ENCODE results near the gene RSU1. TPM values are rescaled to one million over a fixed set of nuclear protein-coding genes. Genes with fewer than 3 reads are reported as not detected.

The RSU1 gene
- total and polyA plus RNA-seq, 2 of the 13 experiments (the other 11 are each of a cell fraction or from before 2014, with no cell fraction given), result 32.3 to 35.1 TPM

DNA sequence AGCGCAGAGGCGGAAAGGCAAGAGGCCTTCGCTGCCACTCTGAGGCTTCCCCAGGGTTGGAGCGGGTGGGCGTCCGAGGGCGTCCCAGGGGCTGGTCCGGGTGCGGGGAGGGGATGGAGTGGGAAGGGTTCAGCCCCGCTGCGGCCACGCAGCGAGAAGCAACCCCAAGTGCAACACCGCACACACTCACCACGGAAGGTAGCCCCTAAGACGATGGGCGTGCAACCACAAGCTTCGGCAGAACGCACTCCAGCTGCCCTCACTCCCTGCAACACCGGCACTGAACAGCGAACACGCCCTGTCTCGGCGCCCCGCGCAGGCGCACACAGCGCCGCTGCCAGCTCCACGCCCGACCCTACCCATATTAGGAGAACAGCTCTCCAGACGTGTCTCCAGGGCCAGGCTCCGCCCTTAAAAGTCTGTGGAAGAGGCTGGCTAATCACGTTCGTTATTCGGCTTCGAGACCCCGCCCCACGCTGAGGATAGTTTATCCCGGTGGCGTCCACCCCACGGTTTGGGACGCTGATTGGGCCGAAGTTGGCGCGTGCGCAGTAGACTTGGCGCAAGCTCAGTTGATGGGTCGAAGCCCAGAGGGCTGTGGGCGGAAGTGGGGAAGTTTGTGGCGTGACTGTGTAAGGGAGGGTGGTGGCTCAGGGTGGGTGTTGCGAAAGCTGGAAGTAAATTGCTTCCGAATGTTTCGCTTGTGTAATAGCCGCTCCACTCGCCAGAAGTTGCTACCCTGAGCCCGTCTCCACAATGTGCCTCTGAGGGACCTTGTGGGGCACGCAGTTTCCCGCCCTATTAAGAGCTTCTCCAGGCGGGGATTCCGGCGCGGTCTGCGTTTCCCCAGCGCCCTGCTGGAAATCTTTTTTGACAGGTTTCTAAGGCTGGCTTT lies at the start of gene RSU1 (continued):
- TF ChIP-seq, protein P1, sequence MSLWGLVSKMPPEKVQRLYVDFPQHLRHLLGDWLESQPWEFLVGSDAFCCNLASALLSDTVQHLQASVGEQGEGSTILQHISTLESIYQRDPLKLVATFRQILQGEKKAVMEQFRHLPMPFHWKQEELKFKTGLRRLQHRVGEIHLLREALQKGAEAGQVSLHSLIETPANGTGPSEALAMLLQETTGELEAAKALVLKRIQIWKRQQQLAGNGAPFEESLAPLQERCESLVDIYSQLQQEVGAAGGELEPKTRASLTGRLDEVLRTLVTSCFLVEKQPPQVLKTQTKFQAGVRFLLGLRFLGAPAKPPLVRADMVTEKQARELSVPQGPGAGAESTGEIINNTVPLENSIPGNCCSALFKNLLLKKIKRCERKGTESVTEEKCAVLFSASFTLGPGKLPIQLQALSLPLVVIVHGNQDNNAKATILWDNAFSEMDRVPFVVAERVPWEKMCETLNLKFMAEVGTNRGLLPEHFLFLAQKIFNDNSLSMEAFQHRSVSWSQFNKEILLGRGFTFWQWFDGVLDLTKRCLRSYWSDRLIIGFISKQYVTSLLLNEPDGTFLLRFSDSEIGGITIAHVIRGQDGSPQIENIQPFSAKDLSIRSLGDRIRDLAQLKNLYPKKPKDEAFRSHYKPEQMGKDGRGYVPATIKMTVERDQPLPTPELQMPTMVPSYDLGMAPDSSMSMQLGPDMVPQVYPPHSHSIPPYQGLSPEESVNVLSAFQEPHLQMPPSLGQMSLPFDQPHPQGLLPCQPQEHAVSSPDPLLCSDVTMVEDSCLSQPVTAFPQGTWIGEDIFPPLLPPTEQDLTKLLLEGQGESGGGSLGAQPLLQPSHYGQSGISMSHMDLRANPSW (CRISPR knock-in tag; IDR thresholded peaks at IDR 0.05; ENCODE audit: borderline replicate concordance), result peak; percentile 66; the same call in 1 of the 2 replicates
- TF ChIP-seq, protein P2, sequence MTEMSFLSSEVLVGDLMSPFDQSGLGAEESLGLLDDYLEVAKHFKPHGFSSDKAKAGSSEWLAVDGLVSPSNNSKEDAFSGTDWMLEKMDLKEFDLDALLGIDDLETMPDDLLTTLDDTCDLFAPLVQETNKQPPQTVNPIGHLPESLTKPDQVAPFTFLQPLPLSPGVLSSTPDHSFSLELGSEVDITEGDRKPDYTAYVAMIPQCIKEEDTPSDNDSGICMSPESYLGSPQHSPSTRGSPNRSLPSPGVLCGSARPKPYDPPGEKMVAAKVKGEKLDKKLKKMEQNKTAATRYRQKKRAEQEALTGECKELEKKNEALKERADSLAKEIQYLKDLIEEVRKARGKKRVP (CRISPR knock-in tag; IDR thresholded peaks at IDR 0.05), result peak in 1 of 2 experiments; percentile 42; a peak in 2 of 4 replicates
- no peak for TF ChIP-seq YY1 (IDR thresholded peaks at IDR 0.05; ENCODE audit: insufficient read depth, insufficient replicate concordance, low read depth, low read length)
- TF ChIP-seq, protein P3, sequence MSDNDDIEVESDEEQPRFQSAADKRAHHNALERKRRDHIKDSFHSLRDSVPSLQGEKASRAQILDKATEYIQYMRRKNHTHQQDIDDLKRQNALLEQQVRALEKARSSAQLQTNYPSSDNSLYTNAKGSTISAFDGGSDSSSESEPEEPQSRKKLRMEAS (IDR thresholded peaks at IDR 0.05), result peak; percentile 86
- peak; percentile 57; the same call in 1 of the 2 replicates for TF ChIP-seq NR2C2 (CRISPR knock-in tag; IDR thresholded peaks at IDR 0.05; ENCODE audit: borderline replicate concordance)
- TF ChIP-seq HDAC2 (CRISPR knock-in tag; IDR thresholded peaks at IDR 0.05), result peak; percentile 36
- TF ChIP-seq MYC (CRISPR knock-in tag; IDR thresholded peaks at IDR 0.05; ENCODE audit: borderline replicate concordance), result peak; percentile 55; the same call in 1 of the 2 replicates
- TF ChIP-seq, protein P4, sequence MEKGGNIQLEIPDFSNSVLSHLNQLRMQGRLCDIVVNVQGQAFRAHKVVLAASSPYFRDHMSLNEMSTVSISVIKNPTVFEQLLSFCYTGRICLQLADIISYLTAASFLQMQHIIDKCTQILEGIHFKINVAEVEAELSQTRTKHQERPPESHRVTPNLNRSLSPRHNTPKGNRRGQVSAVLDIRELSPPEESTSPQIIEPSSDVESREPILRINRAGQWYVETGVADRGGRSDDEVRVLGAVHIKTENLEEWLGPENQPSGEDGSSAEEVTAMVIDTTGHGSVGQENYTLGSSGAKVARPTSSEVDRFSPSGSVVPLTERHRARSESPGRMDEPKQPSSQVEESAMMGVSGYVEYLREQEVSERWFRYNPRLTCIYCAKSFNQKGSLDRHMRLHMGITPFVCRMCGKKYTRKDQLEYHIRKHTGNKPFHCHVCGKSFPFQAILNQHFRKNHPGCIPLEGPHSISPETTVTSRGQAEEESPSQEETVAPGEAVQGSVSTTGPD (CRISPR knock-in tag; IDR thresholded peaks at IDR 0.05), result no peak
- TF ChIP-seq, protein P5, sequence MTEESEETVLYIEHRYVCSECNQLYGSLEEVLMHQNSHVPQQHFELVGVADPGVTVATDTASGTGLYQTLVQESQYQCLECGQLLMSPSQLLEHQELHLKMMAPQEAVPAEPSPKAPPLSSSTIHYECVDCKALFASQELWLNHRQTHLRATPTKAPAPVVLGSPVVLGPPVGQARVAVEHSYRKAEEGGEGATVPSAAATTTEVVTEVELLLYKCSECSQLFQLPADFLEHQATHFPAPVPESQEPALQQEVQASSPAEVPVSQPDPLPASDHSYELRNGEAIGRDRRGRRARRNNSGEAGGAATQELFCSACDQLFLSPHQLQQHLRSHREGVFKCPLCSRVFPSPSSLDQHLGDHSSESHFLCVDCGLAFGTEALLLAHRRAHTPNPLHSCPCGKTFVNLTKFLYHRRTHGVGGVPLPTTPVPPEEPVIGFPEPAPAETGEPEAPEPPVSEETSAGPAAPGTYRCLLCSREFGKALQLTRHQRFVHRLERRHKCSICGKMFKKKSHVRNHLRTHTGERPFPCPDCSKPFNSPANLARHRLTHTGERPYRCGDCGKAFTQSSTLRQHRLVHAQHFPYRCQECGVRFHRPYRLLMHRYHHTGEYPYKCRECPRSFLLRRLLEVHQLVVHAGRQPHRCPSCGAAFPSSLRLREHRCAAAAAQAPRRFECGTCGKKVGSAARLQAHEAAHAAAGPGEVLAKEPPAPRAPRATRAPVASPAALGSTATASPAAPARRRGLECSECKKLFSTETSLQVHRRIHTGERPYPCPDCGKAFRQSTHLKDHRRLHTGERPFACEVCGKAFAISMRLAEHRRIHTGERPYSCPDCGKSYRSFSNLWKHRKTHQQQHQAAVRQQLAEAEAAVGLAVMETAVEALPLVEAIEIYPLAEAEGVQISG (CRISPR knock-in tag; IDR thresholded peaks at IDR 0.05), result peak; percentile 63; the same call in 1 of the 2 replicates
- TF ChIP-seq NFIB (CRISPR knock-in tag; IDR thresholded peaks at IDR 0.05; ENCODE audit: borderline replicate concordance), result no peak
- peak; percentile 33; the same call in 1 of the 2 replicates for TF ChIP-seq ZNF768 (CRISPR knock-in tag; IDR thresholded peaks at IDR 0.05)
- peak; percentile 65; the same call in 1 of the 2 replicates for TF ChIP-seq HDAC1 (CRISPR knock-in tag; IDR thresholded peaks at IDR 0.05)
- peak; percentile 73; the same call in 1 of the 2 replicates for TF ChIP-seq BHLHE40 (IDR thresholded peaks at IDR 0.05; ENCODE audit: low read length)
- TF ChIP-seq, protein P6, sequence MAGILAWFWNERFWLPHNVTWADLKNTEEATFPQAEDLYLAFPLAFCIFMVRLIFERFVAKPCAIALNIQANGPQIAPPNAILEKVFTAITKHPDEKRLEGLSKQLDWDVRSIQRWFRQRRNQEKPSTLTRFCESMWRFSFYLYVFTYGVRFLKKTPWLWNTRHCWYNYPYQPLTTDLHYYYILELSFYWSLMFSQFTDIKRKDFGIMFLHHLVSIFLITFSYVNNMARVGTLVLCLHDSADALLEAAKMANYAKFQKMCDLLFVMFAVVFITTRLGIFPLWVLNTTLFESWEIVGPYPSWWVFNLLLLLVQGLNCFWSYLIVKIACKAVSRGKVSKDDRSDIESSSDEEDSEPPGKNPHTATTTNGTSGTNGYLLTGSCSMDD (CRISPR knock-in tag; IDR thresholded peaks at IDR 0.05), result no peak
- 0 out of 2 replicates have a peak, but pooled peaks have one; percentile 59 for TF ChIP-seq EEA1 (CRISPR knock-in tag; IDR thresholded peaks at IDR 0.05; ENCODE audit: borderline replicate concordance)
- TF ChIP-seq SP2 (CRISPR knock-in tag; IDR thresholded peaks at IDR 0.05), result peak; percentile 82
- no peak for TF ChIP-seq TBL1XR1 (IDR thresholded peaks at IDR 0.05; ENCODE audit: borderline replicate concordance, low read length, partially characterized antibody)

Measured in HepG2 (cell line).